Cardiac septum (tissue), 1 donor: ENCODE data around the gene TNFSF8. TPM values are rescaled to one million over a fixed set of nuclear protein-coding genes. Genes with fewer than 3 reads are reported as not detected.

Source experiments
- DNase-seq: peaks from one replicate; pipeline ENCODE4 v3.0.0-alpha.2; 2020; ENCODE audit warnings: low spot score
- intact Hi-C: fragments of 100-400 bp; cut with DNase I; formaldehyde crosslinking; loops from one replicate; pipeline ENCODE4 v1.14.0; 2022
- total RNA-seq: library from RNA; stranded (reverse); fragmentation: NEBNext Ultra II Directional; extraction: Animal tissue kit (Norgen Biotek cat#: 25700); gene quantifications from one replicate; pipeline ENCODE4 v1.2.1, GENCODE V29; 2021
- donor health status: DM: no; HTN: no; CAD: no.

The TNFSF8 gene
- total RNA-seq, 1 donor from 2014 or later: 0.86 TPM

DNA sequence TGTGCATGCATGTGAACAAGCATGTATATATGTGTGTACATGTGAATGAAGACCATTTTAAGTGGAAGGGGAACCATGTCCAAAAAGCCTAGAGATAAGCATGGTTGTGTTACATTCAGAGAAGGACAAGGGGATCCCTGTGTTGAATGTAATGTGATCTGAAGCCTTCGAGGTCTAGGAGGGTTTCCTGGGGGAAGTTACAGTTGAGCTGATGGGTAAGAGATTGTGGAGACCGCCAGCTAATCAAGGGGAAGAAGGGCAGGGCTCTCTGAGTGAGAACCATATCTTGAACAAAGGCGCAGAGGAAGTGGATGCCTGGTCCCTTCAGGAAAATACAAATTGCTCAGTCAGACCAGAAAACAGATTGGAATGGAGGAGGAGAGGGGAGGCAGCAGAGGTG is 79.1 kb downstream of the TNFSF8 start:
- intact Hi-C loops: no loop called here
- DNase-seq: no peak

Other genes with a start within 250 kb of the TNFSF8 start
- gene TEX48, start 248.4 kb downstream of the TNFSF8 start, total RNA-seq: not detected
- gene TNFSF15, start 124.6 kb downstream of the TNFSF8 start, total RNA-seq: 0.03 TPM
- gene TNC, start 187.6 kb upstream of the TNFSF8 start, total RNA-seq: 26.4 TPM